Amygdala (tissue), 56 donors: ENCODE data around the gene PTPRS.

Experiments used
- DNase-seq, 56 donors: peaks; one replicate each; lab custom pipeline; 2025; lab: John Stamatoyannopoulos, UW

The PTPRS gene

DNA sequence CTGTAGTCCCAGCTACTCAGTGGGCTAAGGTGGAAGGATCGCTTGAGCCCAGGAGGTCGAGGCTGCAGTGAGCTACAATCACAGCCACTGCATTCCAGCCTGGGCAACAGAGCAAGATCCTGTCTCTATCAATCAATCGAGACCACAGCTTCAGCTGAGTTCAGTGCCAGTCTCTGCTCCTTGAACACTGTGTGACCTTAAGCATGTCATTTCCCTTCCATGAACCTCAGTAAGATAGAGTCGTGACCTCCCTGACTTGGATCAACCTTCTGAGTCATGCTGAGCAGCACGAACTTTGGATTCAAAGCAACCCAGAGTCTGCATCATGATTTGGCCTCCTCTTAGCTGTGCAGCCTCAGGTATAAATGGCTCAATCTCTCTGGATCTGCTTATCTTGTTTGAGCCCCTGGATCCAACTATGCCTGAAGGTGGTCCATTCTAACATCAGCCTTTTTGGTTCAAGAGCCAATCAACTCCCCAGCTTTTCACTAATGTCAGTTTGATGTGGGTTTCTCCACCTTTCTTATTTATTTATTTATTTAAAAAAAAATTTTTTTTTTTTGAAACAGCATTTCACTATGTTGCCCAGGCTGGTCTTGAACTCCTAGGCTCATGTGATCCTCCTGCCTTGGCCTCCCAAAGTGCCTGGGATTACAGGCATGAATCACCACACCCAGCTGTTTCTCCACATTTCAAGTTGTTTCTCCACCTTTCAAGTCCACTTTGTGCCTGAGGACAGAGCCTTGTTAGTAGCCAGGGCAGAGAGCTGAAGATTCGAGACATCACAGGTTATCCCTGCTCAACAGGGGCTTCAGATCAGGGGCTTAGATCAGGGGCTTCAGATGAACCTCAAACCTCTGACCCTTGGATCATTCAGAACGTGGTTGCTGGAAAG lies 26.4 kb downstream of the PTPRS start:
- DNase-seq: no peak

DNA sequence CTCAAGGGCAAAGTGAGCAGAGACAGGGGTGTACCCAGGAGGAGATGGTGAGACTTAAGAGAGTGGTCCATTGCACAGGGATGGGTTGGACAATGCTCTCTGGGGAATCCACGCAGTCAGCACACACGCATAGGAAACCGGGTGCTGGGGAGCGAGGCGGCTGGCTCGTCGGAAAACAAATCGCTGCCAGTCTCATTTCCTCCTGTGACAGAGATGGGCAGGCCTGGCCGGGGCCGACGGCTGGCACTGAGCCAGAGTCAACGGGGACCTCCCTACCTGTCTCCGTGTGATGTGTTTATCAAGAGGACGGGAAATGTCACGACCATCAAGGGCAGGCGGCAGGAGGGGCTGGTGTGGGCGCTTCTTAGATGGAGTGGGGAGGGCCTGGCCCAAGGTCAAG lies 27.3 kb downstream of the PTPRS start:
- DNase-seq: peak in 1 of 56 donors; percentile 25

DNA sequence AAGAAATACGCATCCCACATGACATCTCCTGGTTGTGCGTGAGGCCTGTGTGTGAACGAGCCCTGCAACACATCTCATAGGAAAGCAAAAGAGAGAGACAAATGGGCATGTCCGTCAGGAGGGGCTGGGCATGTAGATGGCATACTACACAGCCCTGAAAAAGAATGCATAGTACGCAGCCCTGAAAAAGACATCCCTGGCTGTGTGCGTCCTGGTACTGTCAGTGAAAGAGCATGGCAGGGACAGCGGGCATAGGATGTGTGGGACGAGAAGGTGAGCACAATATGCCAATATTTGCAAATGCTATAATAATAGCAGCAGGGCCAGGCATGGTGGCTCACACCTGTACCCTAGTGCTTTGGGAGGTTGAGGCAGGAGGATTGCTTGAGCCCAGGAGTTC lies 28.6 kb downstream of the PTPRS start:
- no peak for DNase-seq

DNA sequence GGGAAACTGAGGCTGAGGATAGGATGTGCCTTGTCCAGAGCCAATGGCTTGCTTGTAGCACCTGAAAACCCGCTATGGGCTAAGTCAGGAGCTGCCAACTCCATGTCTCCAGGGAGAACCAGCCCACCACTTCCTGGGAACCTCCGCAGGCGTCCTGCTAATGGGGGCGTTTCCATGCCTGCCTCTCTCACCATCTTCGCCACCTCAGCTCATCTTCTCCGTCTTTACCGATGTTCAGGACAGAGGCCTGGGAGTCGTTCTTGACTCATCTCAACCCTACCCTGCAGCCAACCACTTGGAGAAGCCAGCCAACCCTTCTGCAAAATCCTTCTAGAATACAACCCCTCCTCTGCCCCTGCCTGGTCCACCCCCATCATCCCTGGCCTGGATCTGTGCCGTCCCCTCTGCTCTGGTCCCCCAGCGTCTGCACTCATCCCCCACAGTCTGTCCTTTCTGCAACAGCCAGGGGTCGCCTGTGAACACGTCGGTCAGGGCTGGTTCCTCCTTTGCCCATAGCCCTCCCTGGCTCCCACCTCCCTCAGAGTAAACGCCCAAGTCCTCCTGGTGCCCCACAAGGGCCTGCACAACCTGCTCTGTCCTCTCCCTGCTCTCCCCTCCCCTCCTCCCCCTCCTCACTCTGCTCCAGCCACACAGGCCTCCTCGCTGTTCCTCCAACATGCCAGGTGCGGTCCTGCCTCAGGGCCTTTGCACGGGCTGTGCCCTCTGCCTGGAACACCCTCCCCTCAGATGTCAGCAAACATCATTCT lies 31.0 kb downstream of the PTPRS start:
- peak in 10 of 56 donors; percentile 12 to 61 (median 41) for DNase-seq

DNA sequence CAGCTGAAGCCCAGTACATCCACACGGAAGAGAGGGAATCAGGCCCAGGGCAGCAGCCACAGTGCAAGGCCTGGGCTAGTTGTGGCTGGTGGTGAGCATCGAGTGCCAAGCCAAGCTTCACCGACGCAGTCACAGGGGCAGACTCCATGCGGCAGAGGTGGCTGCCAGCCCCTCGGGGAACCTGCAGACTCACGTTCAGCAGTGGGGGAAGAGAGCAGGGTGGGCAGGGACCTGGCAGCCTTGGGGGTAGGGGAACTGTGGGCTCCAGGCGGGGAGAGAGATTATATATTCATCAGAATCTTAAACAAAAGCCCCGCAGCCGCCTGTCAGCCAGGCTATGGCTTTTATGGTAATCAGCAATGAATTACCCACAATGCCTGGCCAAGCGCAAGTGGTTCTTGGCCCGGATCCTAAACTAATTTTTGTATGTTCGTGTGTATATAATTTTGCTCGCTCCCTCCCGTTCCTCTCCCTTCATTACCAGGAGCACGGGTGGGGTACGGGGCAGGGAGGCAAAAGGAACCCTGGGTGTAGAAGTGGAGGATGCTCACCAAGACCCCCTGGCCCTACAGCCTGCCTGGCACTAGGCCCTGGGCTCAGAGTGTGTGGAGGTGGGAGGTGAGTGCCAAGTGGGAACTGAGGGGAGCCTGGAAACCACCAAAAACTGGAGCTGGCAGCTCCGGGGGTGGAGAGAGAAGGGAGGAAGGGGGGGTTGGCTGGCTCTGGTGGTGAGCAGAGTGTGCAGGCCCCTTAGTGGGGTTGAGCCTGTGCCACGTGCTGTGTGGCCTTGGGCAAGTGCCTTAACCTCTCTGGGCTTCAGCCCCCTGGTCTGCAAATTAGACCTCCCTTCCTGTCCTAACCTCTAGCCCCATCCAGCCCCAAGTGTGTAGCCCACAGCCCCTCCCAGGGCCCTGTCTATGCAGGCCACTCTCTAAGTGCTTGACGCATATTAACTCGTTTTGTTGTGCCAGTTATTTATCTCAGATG lies 31.9 kb downstream of the PTPRS start:
- DNase-seq: peak in 55 of 56 donors; percentile 12 to 89 (median 71)

DNA sequence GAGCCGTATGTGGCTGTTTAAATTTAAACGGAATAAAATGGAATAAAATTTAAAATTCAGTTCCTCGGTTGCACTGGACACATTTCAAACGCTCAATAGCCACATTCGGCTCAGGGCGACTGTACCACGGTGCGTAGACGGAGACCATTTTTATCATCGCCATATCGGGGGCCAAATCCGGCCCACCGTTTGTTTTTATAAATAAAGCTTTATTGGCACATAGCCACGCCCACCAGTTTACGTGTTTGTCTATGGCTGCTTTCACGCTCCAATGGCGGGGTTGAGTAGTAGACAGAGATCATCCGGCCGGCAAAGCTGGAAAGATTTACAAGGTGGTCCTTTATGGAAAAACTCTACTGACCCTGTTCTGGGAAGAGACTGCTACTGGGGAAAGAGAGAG lies 33.0 kb downstream of the PTPRS start:
- no peak for DNase-seq

DNA sequence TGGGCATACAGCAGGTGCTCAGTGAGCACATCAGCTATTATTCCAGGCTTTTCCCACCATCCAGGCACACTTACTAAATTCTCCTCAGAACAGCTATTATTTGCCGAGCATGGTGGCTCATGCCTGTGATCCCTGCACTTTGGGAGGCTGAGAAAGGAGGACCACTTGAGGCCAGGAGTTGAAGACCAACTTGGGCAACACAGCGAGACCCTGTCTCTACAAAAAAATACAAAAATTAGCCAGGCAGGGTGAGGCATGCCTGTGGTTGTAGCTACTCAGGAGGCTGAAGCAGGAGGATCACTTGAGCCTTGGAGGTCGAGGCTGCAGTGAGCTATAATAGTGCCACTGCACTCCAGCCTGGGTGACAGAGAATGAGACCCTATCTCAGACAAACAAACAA lies 35.4 kb downstream of the PTPRS start:
- DNase-seq: no peak

DNA sequence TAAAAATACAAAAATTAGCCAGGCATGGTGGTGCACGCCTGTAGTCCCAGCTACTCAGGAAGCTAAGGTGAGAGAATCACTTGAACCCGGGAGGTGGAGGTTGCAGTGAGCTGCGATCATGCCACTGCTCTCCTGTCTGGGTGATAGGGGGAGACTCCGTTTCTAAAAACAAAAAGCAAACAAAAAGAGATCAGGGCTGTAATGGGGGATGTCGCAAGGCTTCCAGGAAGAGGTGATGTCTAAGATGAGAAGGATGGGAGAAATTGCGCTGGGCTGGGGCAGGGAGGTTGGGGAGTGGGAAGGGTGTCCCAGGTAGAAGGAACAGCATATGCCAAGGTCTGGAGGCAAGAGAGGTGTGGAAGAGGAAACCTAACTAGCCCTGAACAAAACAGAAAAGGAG lies 36.1 kb downstream of the PTPRS start:
- no peak for DNase-seq

DNA sequence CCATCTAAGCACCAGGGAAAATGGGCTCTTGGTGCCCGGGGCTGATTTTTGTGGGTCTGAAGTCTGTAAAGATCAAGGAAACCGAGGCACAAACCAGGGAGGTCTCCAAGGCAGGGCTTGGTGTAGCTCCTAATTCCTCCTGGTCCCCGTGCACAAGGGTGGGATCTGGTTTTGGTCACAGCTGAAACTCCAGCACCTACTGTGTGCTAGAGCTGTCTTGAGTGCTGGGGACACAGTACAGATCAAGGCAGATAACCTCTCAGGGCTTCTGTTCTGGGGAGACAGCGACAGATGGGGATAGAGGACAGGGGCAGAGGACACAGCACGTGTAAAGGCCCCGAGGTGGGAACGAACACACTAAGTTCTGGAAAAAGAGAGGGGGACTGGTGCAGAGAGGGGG lies 37.4 kb downstream of the PTPRS start:
- DNase-seq: no peak

DNA sequence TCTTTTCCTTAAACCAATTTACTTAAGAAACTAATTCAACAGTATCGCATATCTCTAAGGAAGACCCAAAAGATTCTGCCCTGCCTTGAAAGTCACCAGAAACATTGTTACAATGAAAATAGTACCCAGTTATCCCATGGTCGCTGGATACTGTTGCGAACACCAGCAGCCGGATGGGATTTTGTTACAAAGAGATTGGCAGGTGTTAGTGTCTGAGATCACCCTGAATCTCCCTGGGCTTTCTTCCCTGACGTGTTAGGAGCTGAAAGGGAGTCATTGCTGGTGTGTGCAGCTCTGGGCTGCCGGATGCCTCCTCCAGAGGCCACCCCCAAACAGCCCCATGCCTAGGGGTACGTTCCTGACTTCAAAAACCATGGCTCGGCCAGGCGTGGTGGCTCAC lies 38.2 kb downstream of the PTPRS start:
- no peak for DNase-seq

DNA sequence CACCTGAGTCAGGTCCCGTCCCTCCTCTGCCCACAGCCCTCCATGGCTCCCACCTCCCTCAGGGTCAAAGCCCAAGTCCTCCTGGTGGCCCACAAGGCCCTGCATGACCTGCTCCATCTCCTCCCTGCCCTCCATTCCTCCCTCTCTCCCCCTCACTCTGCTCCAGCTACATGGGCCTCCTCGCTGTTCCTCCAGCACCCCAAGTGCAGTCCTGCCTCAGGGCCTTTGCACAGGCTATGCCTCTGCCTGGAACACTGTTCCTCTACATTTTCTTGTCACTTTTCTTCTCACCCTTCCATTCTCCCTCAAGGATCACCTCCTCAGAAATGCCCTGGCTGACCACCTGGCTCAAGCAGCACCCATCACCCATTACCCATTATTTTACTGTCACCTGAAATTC lies 41.5 kb downstream of the PTPRS start:
- no peak for DNase-seq

DNA sequence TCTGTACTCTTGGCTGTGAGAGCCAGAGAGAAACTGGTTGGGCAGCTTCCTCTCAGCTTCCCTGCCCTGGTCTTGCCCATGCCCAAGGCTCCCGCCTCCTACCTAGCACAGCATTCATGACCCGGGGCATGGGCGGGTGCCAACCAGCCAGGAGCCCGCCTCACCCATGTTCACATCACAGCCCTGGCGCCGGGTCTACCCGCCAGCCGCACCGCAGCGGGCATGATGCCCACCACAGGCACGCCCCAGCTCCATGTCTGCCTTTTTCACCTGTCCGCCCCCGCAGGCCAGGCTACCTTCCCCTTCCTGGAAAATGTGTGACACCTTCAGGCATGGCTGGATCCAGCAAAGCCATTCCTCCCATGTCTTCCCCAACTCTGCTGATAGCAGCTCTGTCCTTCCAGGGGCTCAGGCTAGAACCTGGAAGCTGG lies 42.1 kb downstream of the PTPRS start:
- no peak for DNase-seq

DNA sequence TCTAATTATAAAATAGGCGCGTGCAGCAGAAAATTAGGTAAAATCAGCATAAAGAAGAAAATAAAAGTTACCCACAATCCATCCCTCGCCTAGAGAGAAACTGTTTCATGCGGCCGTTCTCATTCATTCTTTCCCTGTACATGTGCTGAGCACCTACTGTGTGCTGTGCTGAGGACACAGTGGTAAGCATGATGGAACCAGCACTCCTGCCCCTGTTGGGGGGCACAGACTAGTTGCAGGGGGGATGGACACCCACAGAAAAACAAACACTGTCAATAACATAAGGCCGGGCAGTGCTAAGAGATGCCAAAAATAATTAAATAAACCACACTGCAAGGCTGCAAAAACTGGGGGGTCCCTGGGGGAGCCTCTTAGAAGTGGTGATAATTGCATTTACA lies 43.3 kb downstream of the PTPRS start:
- DNase-seq: no peak

DNA sequence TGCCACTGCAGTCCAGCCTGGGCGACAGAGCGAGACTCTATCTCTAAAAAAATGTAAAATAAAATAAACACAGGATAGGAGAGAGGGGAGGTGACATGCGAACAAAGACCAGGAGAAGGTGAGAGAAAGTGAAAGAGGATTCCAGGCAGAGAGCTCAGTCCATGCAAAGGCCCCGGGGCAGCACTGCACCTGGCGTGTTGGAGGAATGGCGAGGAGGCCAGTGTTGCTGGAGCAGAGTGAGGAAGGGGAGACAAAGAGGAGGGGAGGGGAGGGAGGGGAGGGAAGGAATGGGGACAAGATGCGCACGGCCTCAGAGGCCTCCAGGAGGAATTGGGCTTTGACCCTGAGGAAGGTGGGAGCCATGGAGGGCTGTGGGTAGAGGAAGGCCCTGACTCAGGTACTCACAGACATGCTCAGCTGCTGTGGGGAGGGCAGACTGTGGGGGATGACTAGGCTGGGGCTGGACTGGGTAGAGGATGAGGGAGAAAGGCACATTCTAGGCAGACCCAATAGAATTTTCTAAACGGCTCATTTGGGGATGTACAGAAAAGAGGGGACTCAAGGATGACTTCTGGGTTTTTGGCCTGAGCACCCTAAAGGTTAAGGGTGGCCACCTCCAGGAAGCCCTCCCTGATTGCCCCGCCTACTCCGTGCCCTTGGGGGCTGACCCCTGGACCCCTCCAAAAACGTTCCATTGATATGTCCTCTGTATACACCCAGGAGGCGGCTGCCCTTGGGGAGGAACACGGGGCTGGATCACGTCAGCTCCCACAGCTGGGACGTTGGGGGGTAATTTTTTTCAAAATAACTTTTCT lies 43.9 kb downstream of the PTPRS start:
- no peak for DNase-seq

DNA sequence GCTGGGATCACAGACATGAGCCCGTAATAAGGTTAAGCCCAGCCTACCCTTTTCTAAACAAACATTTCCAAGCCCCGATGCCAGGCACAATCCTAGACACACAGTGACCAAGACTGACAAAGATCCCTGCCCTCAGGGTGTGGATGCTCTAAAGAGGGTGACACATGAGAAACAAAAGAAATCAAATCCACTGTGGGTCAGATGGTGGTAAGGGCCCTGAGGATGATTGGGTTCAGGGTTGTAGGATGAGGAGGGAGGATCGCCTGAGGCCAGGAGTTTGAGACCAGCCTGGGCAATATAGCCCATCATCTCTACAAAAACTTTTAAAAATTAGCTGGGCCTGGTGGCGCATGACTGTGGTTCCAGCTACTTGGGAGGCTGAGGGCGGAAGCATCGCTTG lies 44.6 kb downstream of the PTPRS start:
- DNase-seq: no peak

DNA sequence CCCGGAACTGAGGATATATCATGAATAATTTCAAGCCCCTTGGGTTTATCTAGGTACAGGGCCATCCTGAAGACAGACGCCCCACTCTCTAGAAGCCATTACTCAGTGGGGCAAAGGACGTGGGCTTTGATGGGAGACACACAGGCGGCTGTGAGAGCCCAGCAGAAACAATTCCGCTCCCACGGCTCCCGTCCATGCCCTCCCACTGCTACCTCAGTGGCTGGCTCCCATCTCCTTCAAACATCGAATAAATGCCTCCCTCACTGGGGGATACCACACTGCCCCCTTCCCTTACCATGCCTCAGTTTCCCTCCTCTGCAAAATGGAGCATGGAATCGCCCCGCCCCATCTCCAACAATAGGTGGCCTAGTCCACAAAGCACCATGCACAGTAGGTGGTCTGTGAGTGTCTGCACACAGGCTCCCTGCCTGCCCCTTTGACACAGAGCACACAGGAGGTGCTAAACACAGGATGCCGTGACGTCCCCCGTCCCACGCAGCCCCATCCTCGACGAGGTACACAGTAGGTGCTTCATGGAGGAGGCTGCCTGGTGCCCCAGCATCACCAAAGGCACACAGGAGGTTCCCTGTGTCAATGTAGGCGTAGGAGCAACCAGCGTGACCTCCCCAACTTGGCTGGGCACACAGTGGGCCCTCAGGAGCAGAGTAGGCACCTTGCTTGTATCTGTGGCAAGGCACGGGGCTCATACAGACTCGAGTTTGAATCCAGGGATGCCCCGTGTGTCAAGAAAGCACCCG lies 46.0 kb downstream of the PTPRS start:
- no peak for DNase-seq

DNA sequence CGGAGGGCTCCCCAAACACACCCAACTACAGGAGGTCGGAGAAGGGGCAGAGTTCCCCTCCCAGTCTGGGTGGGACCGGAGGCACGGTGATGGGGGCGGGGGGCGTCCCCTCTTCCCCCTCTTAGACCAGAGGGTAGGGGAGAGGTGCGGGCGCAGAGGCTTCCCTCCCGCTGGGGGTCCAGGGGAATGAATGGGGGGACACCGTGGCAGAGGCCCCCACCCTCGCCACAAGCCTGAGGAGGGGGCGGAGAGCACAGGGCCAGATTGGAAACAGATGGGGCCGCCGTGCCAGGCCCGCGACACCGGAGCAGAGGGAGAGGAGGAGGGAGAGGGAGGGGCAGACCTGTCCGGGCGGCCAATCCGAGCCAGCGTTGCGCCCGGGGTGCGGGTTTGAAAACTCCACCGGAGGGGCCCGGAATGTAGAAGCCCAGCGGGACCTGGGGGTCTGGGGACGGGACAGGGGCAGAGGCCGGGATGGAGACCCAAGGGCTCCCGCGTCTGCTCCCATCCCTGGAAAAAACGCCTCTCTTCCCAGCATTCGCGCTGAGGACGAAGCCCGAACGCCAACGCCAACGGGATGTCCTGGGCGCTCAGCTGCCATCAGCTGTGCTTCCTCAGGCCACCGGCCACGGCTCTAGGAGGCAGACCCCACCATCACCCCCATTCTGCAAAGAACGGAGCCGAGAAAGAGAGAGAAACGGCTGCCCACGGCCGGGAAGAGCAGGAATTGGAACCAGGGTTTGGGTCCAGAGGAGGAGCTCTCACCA lies 46.8 kb downstream of the PTPRS start:
- peak in 9 of 56 donors; percentile 9 to 45 (median 27) for DNase-seq
